ENCODE data around the gene CFAP73.
"Not testable (repeated sequence)": the region's sequence is repeated elsewhere in the genome, so short reads cannot be mapped to it uniquely, and the experiment has no call there.

The CFAP73 gene

DNA sequence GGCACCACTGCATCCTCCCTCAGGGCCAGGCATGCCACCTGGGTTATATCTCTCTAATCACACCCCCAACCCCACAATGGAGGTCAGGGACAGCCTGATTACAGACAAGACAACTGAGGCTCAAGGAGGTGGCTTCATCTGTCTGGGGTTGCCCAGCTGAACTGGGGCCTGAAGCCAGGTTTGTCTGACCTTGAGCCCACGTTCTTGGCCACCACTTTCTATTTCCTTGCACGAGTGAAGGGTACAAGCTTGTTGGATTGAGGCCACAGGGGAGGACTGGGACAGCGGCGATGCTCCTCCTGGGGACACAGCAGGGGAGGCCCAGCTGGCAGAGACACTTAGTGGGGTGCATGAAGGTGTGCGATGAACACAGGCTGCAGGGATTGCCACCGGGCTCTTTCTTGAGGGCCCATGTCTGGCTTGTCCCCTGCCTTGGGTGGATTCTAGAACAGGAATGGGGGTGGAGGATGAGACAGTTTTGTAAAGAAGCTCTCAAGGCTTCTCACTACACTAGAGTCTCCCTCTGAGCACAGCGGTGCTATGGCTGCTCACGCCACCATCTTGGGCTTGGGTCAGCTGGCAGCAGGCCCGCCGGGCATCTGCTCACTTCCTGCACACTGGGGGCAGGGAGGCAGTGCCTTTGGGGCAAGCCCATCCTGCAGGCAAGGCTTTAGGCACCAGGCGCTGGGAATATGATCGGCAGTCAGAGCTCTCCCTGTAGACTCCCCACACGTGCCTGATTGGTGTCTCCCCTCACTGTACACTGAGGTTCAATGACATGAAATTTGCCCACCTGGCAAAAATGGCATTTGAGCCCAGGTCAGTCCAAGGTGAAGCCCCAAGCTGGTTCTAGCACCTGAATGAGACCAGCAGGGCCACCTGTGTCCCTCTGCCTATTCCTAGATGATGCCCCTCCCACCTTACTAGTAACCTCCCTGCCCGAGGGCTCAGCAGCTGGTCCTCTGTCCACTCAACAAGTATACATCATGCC is 52.0 kb downstream of the CFAP73 start:
- no peak for DNase-seq (ENCODE audit: low spot score)
- in situ Hi-C loops (cut with MboI; ENCODE audit: low pct_unique_long_range_greater_than_20kb, low sequenced_read_pairs, unreplicated experiment) = no loop called here
- TF ChIP-seq, protein P1, sequence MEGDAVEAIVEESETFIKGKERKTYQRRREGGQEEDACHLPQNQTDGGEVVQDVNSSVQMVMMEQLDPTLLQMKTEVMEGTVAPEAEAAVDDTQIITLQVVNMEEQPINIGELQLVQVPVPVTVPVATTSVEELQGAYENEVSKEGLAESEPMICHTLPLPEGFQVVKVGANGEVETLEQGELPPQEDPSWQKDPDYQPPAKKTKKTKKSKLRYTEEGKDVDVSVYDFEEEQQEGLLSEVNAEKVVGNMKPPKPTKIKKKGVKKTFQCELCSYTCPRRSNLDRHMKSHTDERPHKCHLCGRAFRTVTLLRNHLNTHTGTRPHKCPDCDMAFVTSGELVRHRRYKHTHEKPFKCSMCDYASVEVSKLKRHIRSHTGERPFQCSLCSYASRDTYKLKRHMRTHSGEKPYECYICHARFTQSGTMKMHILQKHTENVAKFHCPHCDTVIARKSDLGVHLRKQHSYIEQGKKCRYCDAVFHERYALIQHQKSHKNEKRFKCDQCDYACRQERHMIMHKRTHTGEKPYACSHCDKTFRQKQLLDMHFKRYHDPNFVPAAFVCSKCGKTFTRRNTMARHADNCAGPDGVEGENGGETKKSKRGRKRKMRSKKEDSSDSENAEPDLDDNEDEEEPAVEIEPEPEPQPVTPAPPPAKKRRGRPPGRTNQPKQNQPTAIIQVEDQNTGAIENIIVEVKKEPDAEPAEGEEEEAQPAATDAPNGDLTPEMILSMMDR (IDR thresholded peaks at IDR 0.05; ENCODE audit: extremely low read depth, insufficient read depth, missing control alignments) = no peak

DNA sequence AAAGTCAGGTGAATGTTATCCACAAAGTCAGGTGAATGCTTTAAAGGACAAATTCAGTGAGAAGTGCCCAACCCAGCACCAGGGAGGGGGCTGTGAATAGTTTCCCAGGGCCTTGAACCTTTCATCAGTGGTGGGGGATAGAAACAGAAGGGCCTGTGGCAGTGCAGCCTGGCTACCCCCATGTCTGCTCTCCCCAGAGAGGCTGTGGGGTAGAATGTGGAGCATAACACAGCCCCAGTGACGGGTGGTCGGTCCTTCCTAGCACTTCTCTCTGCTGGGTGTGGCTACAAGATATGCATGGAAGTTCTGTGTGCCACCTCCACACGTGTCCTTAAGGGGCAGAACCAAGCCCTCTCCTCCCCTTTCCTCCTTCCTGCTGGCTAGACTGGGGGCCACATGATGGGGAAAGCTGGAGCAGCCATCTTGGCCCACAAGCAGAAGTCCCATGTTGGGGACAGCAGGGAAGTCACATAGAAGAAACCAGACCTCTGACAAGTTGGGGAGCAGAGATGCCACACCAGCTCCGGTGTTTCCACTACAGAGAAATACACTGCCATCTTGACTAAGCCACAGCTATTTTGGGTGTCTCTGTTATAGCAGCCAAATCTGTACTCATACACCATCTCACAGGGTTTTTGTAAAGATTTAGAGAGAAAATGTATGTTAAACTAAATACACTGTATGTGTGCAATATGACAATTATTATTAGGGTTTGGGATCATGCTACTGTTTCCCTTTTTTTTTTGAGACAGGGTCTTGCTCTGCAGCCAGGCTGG is 53.0 kb downstream of the CFAP73 start:
- TF ChIP-seq, protein P1 (IDR thresholded peaks at IDR 0.05; ENCODE audit: extremely low read depth, insufficient read depth, missing control alignments) = no peak
- no peak for DNase-seq (ENCODE audit: low spot score)
- in situ Hi-C loops (cut with MboI; ENCODE audit: low pct_unique_long_range_greater_than_20kb, low sequenced_read_pairs, unreplicated experiment) = no loop called here

DNA sequence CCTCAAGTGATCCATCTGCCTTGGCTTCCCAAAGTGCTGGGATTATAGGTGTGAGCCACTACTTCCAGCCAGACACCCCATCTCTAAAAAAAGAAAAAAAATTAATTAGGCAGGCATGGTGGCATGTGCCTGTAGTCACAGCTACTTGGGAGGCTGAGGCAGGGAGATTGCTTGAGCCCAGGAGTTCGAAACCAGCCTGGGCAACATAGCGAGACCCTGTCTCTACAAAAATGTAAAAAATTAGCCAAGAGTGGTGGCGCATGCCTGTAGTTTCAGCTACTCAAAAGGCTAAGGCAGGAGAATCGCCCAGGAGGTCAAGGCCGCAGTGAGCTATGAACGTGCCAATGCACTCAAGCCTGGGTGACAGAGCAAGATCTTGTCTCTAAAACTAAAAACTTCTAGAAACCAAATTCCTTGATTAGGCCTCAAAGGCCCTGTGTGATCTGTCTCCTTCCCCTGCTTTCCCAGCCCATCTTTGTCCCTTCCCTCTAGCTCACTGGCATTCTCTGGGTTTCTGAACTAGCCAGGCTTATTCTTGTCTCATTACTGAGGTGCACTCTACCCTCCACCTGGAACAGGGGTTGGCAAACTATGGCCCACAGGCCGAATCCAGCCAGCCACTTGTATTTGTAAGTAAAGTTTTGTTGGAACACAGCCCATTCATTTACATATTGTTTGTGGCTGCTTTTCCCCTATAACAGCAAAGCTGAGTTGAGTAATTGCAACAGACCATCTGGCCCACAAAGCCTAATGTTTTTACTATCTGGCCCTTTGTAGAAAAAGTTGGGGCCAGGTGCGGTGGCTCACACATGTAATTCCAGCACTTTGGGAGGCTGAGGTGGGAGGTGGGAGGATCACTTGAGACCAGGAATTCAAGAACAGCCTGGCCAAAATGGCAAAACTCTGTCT is 54.6 kb downstream of the CFAP73 start:
- in situ Hi-C loops (cut with MboI; ENCODE audit: low pct_unique_long_range_greater_than_20kb, low sequenced_read_pairs, unreplicated experiment) = no loop called here
- no peak for DNase-seq (ENCODE audit: low spot score)
- TF ChIP-seq, protein P1 (IDR thresholded peaks at IDR 0.05; ENCODE audit: extremely low read depth, insufficient read depth, missing control alignments) = no peak

DNA sequence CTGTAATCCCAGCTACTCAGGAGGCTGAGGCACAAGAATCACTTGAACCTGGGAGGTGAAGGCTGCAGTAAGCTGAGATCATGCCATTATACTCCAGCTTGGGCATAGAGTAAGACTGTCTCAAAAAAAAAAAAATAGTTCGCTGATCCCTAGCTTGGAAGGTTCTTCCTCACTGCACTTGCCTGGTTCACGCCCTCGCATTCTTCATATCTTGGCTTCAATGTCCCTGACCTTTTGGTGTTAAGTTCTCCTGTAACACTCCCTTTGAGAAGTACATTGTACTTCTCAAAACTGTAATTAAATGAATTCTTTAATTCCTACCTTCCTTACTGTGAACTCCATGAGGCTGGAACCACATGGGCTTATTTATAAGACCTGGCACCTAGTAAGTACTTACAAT is 55.3 kb downstream of the CFAP73 start:
- TF ChIP-seq, protein P1 (IDR thresholded peaks at IDR 0.05; ENCODE audit: extremely low read depth, insufficient read depth, missing control alignments) = no peak
- DNase-seq (ENCODE audit: low spot score) = no peak
- in situ Hi-C loops (cut with MboI; ENCODE audit: low pct_unique_long_range_greater_than_20kb, low sequenced_read_pairs, unreplicated experiment) = no loop called here

DNA sequence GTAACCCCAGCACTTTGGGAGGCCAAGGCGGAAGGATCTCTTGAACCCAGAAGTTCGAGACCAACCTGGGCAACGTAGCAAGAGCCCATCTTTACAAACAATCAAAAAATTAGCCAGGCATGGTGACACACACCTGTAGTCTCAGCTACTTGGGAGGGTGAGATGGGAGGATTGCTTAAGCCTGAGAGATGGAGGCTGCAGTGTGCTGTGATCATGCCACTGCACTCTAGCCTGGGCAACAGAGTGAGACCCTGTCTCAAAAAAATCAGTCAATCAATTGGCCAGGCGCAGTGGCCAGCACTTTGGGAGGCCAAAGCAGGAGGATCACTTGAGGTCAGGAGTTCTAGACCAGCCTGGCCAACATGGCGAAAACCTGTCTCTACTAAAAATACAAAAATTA is 57.3 kb downstream of the CFAP73 start:
- DNase-seq (ENCODE audit: low spot score); in situ Hi-C loops (cut with MboI; ENCODE audit: low pct_unique_long_range_greater_than_20kb, low sequenced_read_pairs, unreplicated experiment): not testable (repeated sequence)

DNA sequence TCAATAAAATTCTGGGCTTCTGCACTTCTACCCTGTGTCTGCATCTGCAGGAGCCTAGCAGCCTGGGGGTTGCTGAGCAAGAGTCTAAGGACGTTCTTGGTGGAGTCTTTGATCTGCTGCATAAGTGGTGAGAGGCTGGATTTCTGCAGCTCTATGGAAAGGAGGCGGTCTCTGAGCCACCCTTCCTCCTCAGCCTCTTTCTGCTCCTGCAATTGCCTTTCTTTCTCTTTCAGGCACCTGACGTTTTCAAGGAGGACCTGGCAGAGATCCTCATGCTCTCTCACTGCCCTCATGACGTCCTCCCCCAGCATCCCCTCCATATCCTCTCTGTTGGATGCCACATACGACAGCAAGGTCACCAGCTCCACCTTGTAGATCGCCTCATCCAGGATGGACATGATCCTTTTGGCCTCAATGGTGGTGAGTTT is 58.1 kb downstream of the CFAP73 start:
- in situ Hi-C loops (cut with MboI; ENCODE audit: low pct_unique_long_range_greater_than_20kb, low sequenced_read_pairs, unreplicated experiment) = no loop called here
- TF ChIP-seq, protein P1 (IDR thresholded peaks at IDR 0.05; ENCODE audit: extremely low read depth, insufficient read depth, missing control alignments) = no peak
- no peak for DNase-seq (ENCODE audit: low spot score)

All from GM13977 (cell line).